ENCODE results near the gene TRIM69.
"Not testable (repeated sequence)": the region's sequence is repeated elsewhere in the genome, so short reads cannot be mapped to it uniquely, and the experiment has no call there.

TRIM69 gene

GRCh38 chr15:44736181-44736765, at the start of gene TRIM69:
TSS of gene TRIM69 (plus strand) at chr15:44736528. CDS start at chr15:44736705, 177 bp downstream.
- no peak for DNase-seq (ENCODE audit: low read depth)

- DNase-seq (ENCODE audit: low read depth), result not testable (repeated sequence)
These were observed 47.0 kb upstream of the TRIM69 start for GRCh38 chr15:44689318-44689717.

- DNase-seq (ENCODE audit: low read depth), result not testable (repeated sequence)
These were observed 46.1 kb upstream of the TRIM69 start for GRCh38 chr15:44690245-44690644.

- DNase-seq (ENCODE audit: low read depth), result no peak
These were observed 43.7 kb upstream of the TRIM69 start for GRCh38 chr15:44692659-44693058.

GRCh38 chr15:44694416-44694815, 41.9 kb upstream of the TRIM69 start:
- DNase-seq (ENCODE audit: low read depth), result no peak

- DNase-seq (ENCODE audit: low read depth), result no peak
These were observed 41.0 kb upstream of the TRIM69 start for GRCh38 chr15:44695294-44695693.

- DNase-seq (ENCODE audit: low read depth), result no peak
These were observed 39.3 kb upstream of the TRIM69 start for GRCh38 chr15:44697014-44697413.

- DNase-seq (ENCODE audit: low read depth), result no peak
These were observed 37.7 kb upstream of the TRIM69 start for GRCh38 chr15:44698641-44699040.

GRCh38 chr15:44700676-44701075, 35.7 kb upstream of the TRIM69 start:
- not testable (repeated sequence) for DNase-seq (ENCODE audit: low read depth)

GRCh38 chr15:44705986-44706385, 30.3 kb upstream of the TRIM69 start:
- DNase-seq (ENCODE audit: low read depth), result no peak

GRCh38 chr15:44706401-44706800, 29.9 kb upstream of the TRIM69 start:
- no peak for DNase-seq (ENCODE audit: low read depth)

- no peak for DNase-seq (ENCODE audit: low read depth)
These were observed 29.2 kb upstream of the TRIM69 start for GRCh38 chr15:44706946-44707636.

GRCh38 chr15:44710236-44711095, 25.9 kb upstream of the TRIM69 start:
- no peak for DNase-seq (ENCODE audit: low read depth)

GRCh38 chr15:44711096-44711742, 25.1 kb upstream of the TRIM69 start, which contains the start of the genes B2M and PATL2:
TSS of gene B2M (plus strand) at chr15:44711517. CDS start at chr15:44711547, 30 bp downstream.
TSS of gene PATL2 (minus strand) at chr15:44711323. CDS start at chr15:44676490, 34,833 bp downstream.
- DNase-seq (ENCODE audit: low read depth), result peak; percentile 81

GRCh38 chr15:44711743-44712345, 24.5 kb upstream of the TRIM69 start:
- peak; percentile 52 for DNase-seq (ENCODE audit: low read depth)

- DNase-seq (ENCODE audit: low read depth), result no peak
These were observed 23.9 kb upstream of the TRIM69 start for GRCh38 chr15:44712346-44713005.

- no peak for DNase-seq (ENCODE audit: low read depth)
These were observed 23.0 kb upstream of the TRIM69 start for GRCh38 chr15:44713006-44713966.

GRCh38 chr15:44715142-44715796, 21.1 kb upstream of the TRIM69 start:
- DNase-seq (ENCODE audit: low read depth), result no peak

- DNase-seq (ENCODE audit: low read depth), result no peak
These were observed 20.5 kb upstream of the TRIM69 start for GRCh38 chr15:44715797-44716334.

All from CMK (cell line).